ENCODE results near the gene FBH1. TPM values are rescaled to one million over a fixed set of nuclear protein-coding genes. Genes with fewer than 3 reads are reported as not detected.
A peak's percentile ranks its signal among the peaks of the same experiment; 100 is the strongest.
"Not testable (repeated sequence)": the region's sequence is repeated elsewhere in the genome, so short reads cannot be mapped to it uniquely, and the experiment has no call there.

FBH1 gene
- total RNA-seq: 35.3 TPM

DNA sequence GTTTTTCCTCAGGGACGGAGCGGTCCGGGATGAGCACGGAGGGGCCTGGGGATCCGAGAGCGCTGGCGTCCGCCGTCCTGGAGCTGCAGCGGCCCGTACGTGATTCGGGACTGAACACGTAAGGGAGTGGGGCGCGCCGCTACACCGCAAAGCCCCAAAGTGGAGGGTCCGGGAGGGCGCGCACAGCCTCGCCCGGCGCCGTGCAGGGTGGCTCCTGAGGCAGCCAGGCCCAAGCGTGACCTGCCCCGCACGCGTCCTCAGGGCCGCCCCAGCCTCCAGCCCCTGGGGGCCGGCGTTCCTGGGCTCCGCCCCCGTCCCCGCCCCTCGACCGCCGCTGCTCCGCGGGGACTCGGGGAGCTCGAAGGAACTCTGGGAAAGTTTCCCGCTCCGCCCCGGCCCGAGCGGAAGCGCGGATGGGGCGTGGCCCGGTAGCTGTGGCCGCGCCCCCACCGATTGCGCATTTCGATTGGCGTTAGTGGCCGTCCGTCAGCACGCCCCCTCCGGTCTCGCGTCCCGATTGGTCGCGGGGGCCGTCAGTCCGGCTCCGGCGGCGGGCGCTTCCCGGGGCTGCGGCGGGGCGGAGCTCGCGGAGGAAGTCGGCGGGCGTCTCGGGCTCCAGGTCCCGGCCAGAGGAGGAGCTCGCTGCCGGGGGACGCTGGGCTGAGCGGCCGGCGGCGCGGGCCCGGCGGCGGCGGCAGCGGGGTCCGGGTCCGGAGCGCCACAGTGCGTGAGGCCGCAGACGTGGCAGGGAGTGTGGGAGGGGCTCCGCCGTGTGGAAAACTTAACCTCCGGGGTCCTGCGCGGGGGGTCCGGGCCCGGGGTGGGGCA lies at the start of gene FBH1, which contains the start of gene ANKRD16:
TSS of gene FBH1 (plus strand) at position 620 of the 828 bp plus-strand sequence. CDS start at position 723, 103 bp downstream.
TSS of gene ANKRD16 (minus strand) at position 270 of the 828 bp plus-strand sequence. CDS start 539 bp downstream, outside the sequence.
- ATAC-seq: peak; percentile 97

DNA sequence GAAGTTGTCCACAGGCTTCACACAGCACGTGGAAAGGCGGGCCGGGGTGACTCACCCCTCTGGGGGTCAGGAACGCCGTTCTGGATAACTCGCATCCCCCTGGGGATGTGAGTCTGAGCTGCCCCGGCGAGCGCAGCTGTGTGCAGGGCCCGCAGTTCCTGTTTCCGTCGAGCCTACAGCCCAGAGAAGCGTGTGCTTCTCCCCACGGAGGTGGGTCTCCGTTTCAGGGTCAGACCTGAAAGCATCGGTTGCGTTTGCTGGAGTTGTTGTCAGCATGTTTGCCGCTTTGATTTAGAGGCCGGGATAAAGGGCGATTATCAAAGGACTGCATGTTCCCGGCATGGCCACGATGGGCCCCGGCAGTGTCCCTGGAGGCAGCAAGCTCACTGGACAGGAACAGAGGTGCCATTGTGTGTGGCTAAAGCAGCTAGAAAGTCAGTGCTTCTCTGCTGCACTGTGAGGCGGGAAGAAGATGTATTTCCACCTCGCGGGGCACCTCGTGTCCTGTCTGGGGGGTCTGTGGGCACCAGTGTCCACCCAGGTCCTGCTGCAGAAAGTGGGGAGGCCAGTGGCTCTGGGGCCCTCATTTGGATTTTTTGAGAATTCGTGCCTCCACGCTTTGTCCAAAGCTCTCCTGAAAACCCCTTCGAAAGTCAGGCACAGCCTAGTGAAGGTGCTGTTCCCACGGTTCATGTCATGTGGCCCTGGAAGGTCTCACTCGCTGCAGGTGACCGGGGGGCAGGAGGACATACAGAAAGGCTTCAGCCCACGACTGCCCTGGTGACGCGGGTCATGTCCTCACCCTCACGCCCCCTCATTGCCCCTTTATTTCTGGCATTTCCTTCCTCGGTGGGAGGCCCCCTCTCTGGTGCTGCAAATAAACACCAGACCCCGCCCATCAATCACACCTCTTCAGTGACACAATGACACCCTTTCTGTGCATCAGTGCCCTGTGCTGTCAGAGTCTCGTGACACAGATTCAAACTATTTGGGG lies 49.4 kb upstream of the FBH1 start:
- ATAC-seq: peak; percentile 76

DNA sequence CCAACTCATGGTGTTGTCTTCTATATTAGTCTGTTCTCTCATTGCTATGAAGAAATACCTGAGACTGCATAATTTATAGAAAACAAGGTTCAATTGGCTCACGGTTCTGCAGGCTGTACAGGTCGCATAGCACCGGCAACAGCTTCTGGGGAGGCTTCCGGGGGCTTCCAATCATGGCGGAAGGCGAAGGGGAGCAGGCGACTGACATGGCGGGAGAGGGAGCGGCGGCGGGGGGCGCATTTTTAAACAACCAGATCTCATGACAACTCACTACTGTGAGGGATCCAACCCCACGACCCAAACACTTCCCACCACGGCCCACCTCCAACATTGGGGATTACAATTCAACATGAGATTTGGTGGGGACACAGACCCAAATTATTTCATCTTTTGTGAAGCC lies 48.1 kb upstream of the FBH1 start:
- ATAC-seq: no peak

DNA sequence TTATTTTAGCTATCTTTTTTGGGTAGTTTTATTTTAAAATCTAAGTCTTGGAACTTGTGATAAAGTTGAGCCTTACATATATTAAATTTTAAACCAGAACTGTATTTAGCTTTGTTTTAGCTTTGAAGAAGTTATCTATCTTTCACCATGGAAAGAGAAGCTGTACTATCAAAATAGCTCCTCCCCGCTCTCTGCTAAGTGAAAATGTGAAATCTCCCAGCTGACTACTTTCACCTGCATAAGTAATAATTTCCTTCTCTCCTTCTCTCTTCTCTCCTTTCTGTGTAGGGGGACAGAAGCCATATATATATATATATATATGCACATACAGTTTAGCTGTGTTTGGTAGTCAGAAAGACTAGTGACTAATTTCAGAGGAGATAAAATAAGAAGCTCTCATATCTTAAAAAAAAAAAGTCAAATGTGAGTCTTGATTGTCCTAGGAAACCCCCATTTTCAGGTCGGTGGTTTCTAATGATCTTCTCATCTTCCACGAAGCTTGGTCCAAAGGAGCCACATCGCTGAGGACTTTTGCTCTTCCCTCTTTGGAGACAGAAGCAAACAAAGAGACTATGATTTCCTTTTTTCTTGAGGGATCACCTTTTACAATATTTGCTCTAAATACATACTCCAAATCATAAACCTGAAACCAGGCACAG lies 46.2 kb upstream of the FBH1 start:
- ATAC-seq: no peak

DNA sequence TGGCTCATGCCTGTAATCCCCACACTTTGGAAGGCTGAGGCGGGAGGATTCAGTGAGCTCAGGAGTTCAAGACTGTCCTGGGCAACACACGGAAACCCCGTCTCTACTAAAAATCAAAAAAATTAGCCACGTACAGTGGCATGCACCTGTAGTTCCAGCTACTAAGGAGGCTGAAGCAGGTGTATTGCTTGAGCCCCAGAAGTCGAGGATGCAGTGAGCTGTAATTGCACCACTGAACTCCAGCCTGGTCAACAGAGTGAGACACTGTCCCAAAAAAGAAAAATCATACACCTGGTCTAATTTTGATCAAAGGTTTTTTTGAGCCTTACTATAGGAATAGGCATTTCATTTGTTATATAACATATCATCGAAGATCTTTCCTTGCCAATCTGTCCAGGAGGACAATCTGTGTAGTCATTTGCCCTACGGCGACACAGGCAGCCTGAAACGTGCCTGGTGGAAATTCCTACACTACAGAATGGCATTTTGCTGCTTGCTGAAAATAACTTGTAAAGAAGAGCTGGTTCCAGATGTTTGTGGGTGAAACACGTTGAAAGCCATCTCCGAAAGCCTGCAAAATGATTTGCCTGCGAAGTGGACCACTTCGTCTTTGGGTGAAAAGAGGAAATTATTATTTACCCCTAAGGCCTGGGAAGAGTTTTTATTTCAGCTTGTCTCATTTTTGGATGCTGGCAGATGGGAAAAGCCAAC lies 45.5 kb upstream of the FBH1 start:
- ATAC-seq: no peak

DNA sequence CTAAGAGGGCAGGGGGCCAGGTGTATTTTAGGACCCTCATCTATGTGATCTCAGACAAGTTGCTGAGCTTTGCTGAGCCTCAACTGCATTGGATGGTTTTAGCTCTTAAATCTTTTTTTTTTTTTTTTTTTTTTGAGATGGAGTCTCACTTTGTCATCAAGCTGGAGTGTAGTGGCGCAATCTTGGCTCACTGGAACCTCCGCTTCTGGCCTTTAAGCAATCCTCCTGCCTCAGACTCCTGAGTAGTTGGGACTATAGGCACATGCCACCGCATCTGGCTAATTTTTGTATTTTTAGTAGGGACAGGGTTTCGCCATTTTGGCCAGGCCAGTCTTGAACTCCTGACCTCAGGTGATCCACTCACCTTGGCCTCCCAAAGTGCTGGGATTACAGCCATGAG lies 43.4 kb upstream of the FBH1 start:
- ATAC-seq: not testable (repeated sequence)

DNA sequence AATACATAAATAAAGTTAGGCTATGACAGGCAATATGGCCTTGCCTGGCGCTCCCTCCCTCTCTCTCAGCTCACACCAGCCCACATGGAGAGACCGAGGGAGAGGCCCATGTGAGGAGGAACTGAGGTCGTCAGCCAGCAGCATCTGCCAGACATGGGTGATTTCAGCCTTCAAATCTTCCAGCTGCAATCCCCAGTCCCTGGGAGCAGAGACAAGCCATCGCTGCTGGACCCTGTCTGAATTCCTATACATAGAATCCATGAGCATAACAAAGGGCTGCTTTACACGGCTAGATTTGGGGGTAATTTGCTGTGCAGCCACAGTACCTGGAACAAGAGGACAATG lies 35.9 kb upstream of the FBH1 start:
- no peak for ATAC-seq

DNA sequence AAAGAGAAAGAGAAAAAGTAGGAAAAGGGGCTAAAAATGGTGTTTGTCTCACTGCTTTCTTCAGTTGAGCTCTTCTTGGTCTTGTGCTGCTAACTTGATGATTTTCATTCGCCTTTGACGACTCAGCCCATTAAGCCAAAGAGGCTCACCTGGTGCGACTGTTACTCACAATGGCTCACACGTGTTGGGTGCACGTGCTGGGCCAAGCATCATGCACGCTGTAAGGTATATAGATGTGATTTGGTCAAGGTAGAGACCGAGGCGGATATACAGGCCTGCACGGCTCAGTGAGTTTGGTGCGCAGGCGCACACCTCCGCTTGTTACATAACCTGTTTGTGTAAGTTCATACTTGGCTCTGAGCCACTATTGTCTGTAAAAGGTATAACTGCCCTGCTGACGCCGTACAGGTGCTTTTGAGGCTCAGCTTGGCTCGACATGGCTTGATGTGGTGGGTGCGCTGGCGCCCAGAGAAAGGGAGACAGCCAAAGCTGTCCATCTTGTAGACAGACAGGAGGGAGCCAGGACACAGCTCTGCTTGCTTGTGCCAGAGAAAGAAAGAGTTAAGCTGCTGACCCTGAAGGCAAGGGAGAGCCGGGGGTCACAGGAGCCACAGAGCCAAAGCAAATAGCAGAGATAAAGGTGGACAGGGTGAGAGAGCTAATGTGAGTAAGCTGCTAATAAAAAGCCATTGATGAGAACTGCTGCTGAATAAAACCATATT lies 33.9 kb upstream of the FBH1 start:
- peak; percentile 74 for ATAC-seq

DNA sequence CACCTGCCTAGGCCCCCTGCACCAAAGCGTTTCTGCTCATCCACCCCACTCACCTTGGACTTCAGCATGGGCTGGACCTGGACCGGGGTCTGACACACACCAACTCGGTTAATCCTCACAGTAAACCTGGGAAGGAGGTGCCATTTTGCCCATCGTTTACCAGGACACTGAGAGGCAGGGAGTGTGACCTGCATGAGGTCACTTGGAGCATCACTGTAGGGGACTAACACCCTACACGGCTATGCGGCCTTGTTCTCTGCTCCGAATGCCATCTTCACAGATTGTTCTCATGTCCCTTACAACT lies 33.4 kb upstream of the FBH1 start:
- ATAC-seq: no peak

DNA sequence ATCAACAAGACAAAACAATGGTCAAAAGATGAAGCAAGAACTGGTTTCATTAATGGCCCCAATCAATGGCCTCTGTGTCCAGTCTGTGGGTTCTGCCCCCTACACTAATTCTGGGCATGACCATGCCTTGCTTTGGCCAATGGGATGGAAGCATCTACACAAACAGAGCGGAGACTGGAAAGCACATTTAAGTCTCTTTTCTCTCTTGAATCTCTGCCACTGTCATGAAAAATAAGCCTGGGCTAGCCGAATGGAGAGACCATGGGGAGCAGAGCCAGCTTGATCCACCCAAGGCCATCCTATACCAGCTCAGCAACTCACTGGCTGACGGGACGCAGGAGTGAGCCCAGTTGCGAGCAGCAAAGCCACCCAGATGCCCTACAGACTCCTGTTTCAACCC lies 31.2 kb upstream of the FBH1 start:
- no peak for ATAC-seq

DNA sequence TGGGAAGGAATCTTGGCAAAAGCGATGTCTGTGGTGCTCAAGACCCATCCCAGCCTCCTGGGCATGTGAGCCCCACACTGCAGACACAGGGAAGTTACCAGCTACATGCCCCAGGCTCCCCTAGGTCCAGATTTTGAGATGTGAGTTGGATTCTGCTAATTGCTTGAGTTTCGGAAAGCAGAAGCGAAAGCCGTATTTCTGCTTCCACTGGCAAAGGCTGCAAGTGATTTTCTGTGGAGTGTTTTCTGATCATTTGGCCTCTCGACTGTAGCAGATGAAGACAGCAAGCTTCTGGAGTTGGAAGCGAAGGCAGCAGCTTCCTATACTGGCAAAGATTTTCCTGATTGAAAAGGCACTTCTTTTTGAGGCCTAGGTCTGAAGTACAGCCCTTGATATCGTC lies 30.0 kb upstream of the FBH1 start:
- no peak for ATAC-seq

DNA sequence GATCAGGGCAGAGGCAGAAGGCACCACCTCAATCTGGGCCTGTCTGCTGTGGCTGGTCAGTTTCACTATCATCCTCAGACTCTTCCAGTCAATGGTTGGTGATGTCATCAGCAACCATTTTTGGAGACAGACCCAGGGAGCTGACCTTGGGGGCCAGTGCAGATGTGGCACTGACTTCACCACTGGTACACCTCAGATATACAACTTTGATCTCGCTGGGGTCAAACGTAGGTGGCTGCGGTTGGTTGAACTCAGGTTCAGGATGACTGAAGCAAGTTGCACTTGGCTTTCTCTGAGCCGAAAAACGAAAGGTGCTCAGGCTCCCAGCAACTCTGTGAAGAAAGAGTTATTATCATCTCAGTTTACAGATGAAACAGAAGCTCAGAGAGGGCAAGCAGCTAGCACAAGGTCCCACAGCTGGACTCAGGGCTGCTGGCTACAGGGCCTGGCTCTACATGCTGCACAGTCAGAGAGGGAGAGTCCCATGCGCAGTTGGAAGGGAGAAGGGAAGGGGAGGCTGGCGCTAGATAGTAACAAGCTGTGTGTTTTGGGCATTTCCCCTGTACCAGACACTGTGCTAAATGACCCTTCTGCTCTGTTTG lies 27.6 kb upstream of the FBH1 start:
- ATAC-seq: peak; percentile 49

DNA sequence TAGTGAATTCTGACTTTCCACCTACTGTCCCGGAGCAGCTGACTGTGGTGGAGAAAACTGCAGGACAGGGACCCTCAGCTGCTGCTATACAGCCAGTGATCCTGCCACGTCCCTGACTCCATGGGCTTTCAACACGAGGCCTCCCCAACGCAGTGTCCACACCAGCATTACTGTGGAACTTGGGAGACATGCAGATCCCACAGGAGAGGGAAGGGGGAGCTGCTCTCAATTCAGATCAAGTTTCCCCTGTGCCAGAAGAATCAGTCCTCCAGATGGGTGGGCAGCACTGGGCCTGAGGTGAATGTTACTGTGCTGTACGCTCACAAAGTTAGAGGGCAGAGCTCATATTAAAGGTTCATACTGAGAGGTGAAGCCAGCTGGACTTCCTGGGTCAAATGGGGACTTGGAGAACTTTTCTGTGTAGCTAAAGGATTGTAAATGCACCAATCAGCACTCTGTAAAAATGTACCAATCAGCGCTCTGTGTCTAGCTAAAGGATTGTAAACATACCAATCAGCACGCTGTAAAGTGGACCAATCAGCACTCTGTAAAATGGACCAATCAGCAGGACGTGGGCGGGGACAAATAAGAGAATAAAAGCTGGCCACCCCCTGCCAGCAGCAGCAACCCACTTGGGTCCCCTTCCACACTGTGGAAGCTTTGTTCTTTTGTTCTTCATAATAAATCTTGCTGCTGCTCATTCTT lies 26.9 kb upstream of the FBH1 start:
- ATAC-seq: not testable (repeated sequence)

DNA sequence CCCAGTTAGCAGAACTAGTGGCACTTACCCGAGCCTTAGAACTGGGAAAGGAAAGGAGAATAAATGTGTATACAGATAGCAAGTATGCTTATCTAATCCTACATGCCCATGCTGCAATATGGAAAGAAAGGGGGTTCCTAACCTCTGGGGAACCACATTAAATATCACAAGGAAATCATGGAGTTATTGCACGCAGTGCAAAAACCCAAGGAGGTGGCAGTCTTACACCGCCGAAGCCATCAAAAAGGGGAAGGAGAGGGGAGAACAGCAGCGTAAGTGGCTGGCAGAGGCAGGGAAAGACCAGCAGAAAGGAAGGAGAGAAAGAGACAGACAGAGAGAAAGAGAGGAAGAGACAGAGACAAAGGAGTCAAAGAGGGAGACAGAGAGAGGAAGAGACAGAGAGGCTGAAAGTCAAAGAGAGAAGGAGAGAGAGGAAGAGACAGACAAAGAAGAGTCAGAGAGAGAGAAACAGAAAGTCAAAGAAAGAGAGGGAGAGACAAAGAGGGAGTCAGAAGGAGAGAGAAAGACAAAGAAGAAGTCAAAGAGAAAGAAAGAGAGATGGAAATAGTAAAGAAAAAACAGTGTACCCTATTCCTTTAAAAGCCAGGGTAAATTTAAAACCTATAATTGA lies 23.5 kb upstream of the FBH1 start:
- ATAC-seq: not testable (repeated sequence)

DNA sequence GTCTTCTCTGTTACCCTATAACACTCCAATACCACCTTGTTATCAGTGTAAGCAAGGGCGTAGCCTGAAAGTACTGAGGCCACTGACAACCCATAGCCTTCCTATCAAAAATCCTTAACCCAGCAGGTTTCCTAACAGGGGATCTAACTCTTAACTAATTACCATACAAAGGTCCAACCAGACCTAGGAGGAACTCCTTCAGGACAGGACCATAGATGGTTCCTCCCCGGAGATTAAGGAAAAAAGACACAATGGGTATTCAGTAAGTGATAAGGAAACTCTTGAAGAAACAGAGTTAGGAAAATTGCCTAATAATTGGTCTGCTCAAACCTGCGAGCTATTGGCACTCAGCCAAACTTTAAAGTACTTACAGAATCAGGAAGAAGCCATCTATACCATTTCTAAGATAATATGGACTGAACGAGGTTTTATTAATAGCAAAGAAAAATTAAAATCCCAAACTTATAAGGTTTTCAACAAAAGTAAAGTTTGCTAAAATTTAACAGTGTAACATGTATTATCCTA lies 22.9 kb upstream of the FBH1 start:
- not testable (repeated sequence) for ATAC-seq

DNA sequence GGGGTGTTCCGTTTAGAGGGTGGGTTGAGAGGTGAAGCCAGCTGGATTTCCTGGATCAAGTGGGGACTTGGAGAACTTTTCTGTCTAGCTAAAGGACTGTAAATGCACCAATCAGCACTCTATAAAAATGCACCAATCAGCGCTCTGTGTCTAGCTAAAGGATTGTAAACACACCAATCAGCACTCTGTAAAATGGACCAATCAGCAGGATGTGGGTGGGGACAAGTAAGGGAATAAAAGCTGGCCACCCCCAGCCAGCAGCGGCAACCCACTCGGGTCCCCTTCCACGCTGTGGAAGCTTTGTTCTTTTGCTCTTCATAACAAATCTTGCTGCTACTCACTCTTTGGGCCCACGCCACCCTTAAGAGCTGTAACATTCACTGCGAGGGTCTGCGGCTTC lies 21.7 kb upstream of the FBH1 start:
- ATAC-seq: not testable (repeated sequence)

DNA sequence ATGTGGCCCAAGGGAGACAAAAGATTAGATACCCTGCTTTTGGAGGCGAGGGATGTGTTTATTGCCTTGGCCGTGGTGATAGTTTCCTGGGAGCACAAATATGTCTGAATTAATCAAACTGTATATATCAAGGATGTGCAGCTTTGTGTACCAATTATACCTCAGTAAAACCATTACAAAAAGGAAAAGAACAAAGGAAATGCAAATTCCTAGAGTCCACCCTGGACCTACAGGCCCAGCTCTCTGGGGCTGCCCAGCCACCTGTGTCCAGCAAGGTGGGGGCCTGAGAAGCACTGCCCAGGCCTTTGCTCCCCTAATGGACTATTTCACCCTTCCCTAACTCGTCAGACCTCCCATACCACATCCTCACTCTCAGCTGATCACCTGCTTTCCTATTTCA lies 20.9 kb upstream of the FBH1 start:
- ATAC-seq: no peak

DNA sequence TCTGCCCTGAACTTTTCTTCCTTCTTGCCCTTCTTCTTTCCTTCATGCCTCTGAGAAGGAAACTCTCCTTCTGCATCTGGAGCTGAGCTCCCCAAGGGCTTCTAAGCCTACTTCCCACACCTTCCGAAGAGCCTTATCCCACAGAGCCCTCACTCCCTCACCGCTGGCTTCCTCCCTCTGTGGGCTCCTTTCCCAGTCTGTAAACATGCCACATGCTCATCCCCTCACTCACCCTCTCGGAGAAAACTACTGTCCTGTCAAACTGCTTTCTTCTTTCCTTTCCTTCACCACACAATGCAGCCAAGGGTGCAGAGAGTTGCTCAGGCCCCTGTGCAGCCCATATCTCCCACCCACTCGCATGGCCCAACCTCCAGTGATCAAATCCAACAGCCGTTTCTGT lies 18.4 kb upstream of the FBH1 start:
- no peak for ATAC-seq

DNA sequence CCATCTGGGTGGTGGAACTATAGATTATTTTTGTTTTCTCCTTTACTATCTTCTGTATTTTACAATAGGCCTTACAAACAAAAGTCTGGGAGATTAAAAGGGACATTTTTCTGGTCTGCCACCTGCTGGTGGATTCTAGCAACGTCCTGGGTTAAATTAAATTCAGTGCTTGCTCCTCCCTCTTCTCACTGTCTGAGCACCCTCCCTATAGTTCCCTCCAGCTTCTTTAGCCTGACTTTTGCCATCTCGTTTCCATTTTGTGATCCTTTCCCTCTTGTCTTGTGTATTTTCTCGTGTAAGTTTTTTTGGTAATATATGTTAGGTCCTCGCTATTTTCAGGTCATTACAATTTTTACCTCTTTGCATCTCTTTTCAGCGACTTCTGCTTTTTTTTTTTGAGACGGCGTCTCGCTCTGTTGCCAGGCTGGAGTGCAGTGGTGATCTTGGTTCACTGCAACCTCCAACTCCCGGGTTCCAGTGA lies 16.5 kb upstream of the FBH1 start:
- ATAC-seq: peak; percentile 73

Measured in esophagus mucosa (tissue), 1 donor.